AG10803 (cell line): ENCODE data around the gene STARD10.

ENCODE experiments used
- DNase-seq: peaks from one replicate; pipeline ENCODE4 v3.0.0; 2010; ENCODE audit warnings: low read depth
- H3K4me3 ChIP-seq: 2 replicates; pipeline ENCODE4 v1.5.1; 2011; ENCODE audit warnings: mild to moderate bottlenecking, low read length, control low read depth
- TF ChIP-seq, protein P1 (sequence below): conservative IDR thresholded peaks from 2 replicates; pipeline ENCODE4 v1.5.1; 2011; ENCODE audit warnings: mild to moderate bottlenecking, low read length, control low read depth, inconsistent platforms

The STARD10 gene

DNA sequence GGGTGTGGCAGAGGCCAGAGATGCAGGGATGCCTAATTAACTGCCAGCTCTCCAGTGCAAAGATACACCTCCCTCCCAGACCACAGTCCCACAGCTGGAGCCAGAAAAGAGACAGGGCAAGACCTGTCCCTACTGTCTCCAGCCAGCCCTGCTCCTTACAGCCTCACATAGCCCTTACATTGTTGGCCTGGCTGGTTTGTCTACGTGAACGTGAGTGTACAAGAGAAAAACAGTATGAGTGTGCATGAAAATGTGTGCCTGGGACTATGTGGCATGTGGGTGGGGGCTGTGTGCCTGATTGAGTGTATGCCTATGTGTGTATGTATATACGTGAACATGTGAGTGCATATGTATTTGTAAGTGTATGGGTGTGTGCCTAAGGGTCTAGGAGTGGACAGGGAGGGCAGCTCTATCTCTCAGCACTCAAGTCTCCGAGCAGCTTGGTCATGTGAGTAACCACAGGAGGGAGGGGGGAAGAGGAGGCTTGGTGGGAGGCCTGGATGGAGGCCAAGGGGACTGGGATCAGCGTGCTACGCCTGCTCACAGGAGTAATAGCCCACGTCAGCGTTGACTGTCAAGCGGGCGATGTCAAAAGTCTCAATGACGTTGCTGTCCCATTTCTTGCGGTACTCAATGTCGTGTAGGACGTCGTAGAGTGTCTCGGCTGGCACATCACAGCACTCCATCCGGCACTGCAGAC lies 35.0 kb downstream of the STARD10 start:
- H3K4me3 ChIP-seq: no peak overlapping the region
- TF ChIP-seq, protein P1, sequence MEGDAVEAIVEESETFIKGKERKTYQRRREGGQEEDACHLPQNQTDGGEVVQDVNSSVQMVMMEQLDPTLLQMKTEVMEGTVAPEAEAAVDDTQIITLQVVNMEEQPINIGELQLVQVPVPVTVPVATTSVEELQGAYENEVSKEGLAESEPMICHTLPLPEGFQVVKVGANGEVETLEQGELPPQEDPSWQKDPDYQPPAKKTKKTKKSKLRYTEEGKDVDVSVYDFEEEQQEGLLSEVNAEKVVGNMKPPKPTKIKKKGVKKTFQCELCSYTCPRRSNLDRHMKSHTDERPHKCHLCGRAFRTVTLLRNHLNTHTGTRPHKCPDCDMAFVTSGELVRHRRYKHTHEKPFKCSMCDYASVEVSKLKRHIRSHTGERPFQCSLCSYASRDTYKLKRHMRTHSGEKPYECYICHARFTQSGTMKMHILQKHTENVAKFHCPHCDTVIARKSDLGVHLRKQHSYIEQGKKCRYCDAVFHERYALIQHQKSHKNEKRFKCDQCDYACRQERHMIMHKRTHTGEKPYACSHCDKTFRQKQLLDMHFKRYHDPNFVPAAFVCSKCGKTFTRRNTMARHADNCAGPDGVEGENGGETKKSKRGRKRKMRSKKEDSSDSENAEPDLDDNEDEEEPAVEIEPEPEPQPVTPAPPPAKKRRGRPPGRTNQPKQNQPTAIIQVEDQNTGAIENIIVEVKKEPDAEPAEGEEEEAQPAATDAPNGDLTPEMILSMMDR: no peak
- DNase-seq: peak; percentile 41

GRCh38 chr11:72758304-72758689 lies 35.5 kb downstream of the STARD10 start:
- TF ChIP-seq, protein P1: no peak
- no peak for DNase-seq
- H3K4me3 ChIP-seq: no peak overlapping the region

GRCh38 chr11:72755713-72756285 lies 38.0 kb downstream of the STARD10 start:
- no peak overlapping the region for H3K4me3 ChIP-seq
- TF ChIP-seq, protein P1: no peak
- no peak for DNase-seq

DNA sequence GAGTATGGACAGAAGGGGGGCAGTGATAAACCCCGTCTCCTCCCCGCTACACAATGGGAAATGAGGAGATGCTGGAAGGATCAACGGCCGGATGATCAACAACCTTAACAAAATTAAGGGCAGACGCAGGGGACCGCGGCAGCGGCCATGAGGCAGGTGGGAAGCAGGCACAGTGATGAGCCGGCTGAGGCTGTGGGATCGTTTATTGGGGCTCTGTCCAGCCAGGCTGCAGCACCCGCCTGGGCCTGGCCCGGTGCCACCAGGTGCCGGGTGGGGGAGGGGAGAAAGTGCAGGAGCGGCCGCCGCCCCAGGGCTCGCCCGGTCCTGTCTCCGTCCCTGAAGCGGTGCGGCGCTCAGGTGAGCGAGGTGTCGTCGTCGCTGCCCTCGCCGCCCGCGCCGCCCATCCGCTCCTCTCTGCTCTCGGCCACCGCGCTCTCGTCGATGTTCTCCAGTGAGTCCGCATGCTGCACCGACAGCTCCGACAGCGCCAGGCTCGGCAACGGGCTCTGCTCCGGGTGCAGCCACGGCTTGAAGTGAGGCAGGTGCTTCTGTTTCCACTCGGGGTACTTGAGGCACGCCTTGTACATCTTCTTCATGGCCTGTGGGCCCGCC lies 39.2 kb downstream of the STARD10 start:
- TF ChIP-seq, protein P1: no peak
- DNase-seq: no peak
- H3K4me3 ChIP-seq: no peak overlapping the region

DNA sequence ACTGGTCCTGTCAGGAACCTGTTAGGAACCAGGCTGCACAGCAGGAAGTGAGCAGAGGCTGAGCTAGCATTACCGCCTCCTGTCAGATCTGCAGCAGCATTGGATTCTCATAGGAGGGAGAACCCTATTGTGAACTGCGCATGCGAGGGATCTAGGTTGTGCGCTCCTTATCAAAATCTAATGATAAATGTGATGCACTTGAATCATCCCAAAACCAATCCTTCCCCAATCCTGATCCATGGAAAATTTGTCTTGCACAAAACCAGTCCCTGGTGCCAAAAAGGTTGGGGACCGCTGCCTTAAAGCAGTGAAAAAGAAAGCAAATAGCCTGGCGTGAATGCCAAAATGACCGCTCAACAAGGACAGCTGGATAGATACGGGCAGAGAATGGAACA lies 39.7 kb downstream of the STARD10 start:
- DNase-seq: no peak
- TF ChIP-seq, protein P1: no peak
- H3K4me3 ChIP-seq: no peak overlapping the region

DNA sequence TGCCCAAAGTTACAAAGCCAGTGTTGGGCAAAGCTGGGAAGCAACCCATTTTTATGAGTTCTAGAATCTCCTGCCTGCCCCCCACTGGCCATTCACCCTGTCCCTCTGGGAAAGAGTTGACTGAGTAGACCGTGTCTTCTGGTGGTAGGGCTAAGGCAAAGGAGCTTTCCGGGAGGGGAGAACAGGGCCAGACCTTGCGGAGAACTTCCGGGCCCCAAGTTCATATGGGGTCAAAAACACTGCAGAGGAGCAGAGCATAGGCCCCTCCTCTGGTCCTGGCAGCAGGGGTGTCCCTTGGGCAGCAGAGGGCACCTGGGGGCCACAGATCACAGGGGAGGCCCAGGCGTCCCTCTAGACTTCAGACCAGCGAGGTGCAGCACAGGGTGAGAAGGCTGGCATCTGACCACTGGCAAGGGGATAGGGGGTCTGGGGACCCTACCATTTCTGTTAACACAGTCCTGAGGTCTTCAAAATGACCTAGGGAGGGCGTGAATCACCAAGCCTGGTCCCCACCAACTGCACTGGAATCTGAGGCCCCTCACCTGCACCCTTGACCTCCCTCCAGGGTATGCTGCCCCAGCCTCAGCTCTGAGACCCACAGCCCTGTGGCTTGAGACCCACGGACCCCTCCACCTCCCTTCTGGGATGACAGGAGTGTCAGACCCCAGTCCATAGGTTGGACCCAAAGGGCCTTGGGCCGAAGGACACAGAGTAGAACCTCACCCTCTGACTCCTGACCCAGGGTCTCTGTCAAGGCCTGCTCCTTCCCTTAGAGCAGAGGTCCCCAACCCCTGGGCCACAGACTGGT lies 40.3 kb downstream of the STARD10 start:
- TF ChIP-seq, protein P1: peak; percentile 18; the same call in 1 of the 2 replicates
- H3K4me3 ChIP-seq: no peak overlapping the region
- no peak for DNase-seq
